GM12892 (cell line): ENCODE measurements around the gene FLT1.

Experiments
- POLR2A ChIP-seq: IDR thresholded peaks from 2 replicates; pipeline ENCODE4 v1.6.1; 2011; ENCODE audit warnings: low read depth, low read length, control low read depth
- POLR2AphosphoS5 ChIP-seq: IDR thresholded peaks from 2 replicates; pipeline ENCODE4 v1.6.1; 2011; ENCODE audit warnings: low read depth, low read length, control low read depth

DNA sequence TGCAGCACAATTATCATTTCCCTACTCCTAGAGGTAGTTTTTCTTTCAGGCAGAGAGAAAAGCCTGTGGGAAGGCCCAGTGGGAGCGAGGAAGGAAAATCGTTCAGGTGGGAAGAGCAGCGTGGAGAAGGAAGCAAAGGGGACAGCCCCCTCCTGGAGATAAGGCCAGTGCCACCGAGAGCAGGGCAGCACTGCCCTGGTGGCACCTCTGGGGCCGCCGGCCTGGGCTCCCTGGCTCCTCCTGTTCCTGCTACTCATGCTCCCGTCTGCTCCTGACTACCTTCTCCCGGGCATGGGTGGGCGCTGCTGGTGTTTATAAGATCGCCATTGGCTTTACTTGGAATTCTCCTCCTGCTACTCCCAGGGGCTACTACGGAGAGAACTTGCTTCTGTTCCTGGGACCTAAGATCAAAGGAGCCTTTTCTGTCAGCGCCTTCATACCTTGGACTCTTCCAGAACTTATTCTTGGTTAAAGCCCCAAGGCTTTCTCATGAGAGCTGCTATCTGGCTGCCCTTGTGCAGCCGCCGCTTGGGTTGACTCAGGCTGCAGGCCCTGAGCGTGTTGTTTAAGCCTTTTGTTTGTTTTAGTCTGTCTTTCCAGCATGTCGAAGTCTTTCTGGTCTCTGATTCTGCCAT is 3.7 kb upstream of the FLT1 start:
- TF ChIP-seq POLR2AphosphoS5 (no peak), POLR2A (no peak)
